Superior temporal gyrus (tissue), 1 donor: ENCODE results near the gene CTTNBP2.

Source experiments
- DNase-seq: peaks from one replicate; pipeline ENCODE4 v3.0.0-alpha.2; 2016; ENCODE audit errors: extremely low spot score

CTTNBP2 gene

GRCh38 chr7:117782761-117783160, 90.5 kb downstream of the CTTNBP2 start:
- DNase-seq, result no peak

- no peak for DNase-seq
These were observed 91.5 kb downstream of the CTTNBP2 start for GRCh38 chr7:117781707-117782106.

- DNase-seq, result no peak
These were observed 92.4 kb downstream of the CTTNBP2 start for GRCh38 chr7:117780832-117781231.

- DNase-seq, result no peak
These were observed 95.7 kb downstream of the CTTNBP2 start for GRCh38 chr7:117777335-117778142.

GRCh38 chr7:117776224-117776623, 97.0 kb downstream of the CTTNBP2 start:
- no peak for DNase-seq

GRCh38 chr7:117775801-117776200, 97.4 kb downstream of the CTTNBP2 start:
- no peak for DNase-seq

GRCh38 chr7:117774943-117775342, 98.3 kb downstream of the CTTNBP2 start:
- no peak for DNase-seq

- DNase-seq, result no peak
These were observed 100.8 kb downstream of the CTTNBP2 start for GRCh38 chr7:117772421-117772820.

- no peak for DNase-seq
These were observed 101.5 kb downstream of the CTTNBP2 start for GRCh38 chr7:117771756-117772155.

GRCh38 chr7:117769085-117769484, 104.2 kb downstream of the CTTNBP2 start:
- no peak for DNase-seq

GRCh38 chr7:117767951-117768350, 105.3 kb downstream of the CTTNBP2 start:
- DNase-seq, result no peak

GRCh38 chr7:117766913-117767312, 106.3 kb downstream of the CTTNBP2 start:
- peak; percentile 59 for DNase-seq

GRCh38 chr7:117764031-117764430, 109.2 kb downstream of the CTTNBP2 start:
- DNase-seq, result no peak

- DNase-seq, result no peak
These were observed 111.2 kb downstream of the CTTNBP2 start for GRCh38 chr7:117762055-117762454.

- peak; percentile 83 for DNase-seq
These were observed 113.1 kb downstream of the CTTNBP2 start for GRCh38 chr7:117759950-117760640.

- DNase-seq, result no peak
These were observed 115.8 kb downstream of the CTTNBP2 start for GRCh38 chr7:117757440-117757839.

GRCh38 chr7:117756586-117757085, 116.6 kb downstream of the CTTNBP2 start:
- DNase-seq, result no peak

GRCh38 chr7:117755136-117755535, 118.1 kb downstream of the CTTNBP2 start:
- DNase-seq, result peak; percentile 78

- peak; percentile 59 for DNase-seq
These were observed 121.5 kb downstream of the CTTNBP2 start for GRCh38 chr7:117751775-117752174.

GRCh38 chr7:117750612-117751563, 122.4 kb downstream of the CTTNBP2 start:
- DNase-seq, result peak; percentile 92

GRCh38 chr7:117741962-117742361, 131.3 kb downstream of the CTTNBP2 start:
- no peak for DNase-seq

- DNase-seq, result no peak
These were observed 134.2 kb downstream of the CTTNBP2 start for GRCh38 chr7:117739085-117739484.
